NCI-H1436 treated with DMSO at 0.1 percent for 48 hours (cell line): ENCODE measurements around the gene F11.
"Not testable (repeated sequence)": the region's sequence is repeated elsewhere in the genome, so short reads cannot be mapped to it uniquely, and the experiment has no call there.

Source experiments
- DNase-seq: peaks from one replicate; lab custom pipeline; 2025; lab: John Stamatoyannopoulos, UW

F11 gene

DNA sequence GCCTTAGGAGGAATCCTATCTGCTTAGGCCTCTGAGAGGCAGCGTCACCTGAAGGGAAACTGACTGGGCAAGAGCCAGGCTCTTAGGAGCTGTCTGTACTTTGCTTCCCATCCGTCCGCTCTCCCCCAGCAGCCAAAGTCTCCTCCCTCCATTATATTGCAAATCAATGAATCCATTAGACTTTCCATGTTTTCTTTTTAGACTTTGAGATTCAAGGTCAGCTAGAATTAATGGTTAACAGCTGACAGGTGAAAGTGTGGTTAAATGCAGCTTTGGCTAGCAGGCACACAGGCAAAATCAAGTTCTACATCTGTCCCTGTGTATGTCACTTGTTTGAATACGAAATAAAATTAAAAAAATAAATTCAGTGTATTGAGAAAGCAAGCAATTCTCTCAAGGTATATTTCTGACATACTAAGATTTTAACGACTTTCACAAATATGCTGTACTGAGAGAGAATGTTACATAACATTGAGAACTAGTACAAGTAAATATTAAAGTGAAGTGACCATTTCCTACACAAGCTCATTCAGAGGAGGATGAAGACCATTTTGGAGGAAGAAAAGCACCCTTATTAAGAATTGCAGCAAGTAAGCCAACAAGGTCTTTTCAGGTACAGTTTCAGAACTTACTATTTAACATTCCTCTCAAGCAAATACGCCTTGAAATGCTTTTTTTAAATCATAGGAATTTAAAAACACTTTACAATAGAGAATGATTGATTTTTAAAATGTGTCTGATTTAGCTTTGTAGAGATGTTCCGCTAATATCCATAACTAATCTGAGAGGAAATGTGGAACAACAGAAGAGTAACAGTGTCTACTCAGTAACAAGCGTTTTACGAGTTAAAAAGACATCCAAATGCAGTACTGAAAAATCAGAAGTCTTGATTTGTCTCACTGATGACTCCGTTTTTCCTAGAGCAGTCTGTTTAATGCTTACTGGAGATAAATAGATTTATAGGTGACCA lies at the start of gene F11:
F11 (plus strand) TSS at position 507 of the 970 bp plus-strand sequence. CDS start 948 bp downstream, outside the sequence.
- DNase-seq: no peak

DNA sequence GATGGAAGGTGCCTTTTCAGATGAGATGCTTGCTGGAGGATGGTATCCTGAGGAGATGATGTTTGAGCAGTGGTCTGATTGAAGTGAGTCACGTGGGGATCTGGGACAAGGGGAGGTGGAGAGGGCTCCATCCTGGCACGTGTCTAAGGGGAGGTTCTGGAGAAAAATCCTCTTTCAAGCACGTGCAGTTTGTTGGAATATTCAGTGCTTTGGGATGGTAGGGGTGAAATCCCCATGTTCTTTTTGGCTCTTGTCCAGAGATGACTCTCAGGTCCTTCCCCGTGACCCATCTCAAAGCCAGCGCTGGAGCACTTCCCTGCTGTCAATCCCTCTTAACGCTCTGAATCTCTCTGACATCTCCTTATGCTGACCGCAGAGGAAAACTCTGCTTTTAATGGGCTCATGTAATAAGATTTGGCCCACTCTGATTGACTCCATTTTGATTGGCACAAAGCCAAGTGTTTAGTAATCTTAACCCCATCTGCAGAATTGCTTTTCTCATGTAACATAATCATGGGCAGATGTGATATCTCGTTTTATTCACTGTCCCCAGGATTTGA lies 49.4 kb upstream of the F11 start:
- DNase-seq: no peak

DNA sequence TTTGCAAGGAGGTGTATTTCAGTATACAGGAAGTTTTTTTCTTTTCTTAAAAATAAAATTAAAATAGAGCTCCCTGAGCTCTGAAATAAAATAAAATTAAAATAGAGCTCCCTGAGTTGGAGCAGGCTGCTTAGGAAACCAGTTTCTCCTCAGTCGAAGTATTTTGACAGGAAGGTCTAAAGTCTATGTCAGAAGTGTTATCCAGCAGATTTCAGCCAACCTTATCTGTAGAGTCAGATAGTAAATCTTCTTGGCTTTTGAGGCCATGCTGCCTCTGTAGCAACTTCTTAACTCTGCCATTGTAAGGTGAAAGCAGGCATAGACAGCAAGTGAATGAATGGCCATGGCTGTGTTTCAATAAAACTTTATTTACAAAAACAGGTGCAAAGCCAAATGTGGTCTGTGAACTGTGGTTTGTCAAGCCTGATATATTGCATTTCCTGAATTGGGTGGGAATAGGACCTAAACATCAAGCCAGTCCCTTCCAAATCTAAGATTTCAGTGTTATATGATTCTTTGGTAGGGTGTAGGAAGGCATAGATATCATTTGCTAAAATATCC lies 48.2 kb upstream of the F11 start:
- no peak for DNase-seq

DNA sequence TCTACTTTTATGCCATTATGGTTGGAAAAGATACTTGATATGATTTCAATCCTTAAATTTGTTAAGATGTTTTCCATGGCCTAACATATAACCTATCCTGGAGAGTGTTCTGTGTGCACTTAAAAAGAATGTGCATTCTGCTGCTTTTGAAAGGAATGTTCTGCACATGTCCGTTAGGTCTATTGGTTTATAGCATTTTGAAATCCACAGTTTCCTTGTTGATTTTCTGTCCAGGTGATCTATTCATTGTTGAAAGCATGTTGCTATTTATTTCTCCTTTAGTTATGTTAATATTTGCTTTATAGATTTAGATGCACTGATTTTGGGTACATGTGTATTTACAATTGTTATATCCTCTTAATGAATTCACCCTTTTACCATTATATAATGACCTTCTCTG lies 44.4 kb upstream of the F11 start:
- DNase-seq: no peak

DNA sequence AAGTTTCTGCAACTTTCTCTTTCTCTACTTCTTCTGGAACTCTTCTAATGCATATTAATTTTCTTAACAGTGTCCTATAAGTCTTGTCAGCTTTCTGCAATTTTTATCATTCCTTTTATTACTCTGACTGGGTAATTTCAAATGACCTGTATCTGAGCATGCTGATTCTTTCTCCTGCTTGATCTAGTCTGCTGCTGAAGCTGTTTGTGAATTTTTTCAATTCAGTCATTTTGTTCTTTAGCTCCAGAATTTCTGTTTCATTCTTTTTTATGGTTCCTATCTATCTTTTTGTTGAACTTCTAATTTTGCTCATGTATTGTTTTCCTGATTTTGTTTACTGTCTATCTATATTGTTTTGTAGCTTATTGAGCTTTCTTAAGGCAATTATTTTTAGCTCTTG lies 40.1 kb upstream of the F11 start:
- DNase-seq: no peak

DNA sequence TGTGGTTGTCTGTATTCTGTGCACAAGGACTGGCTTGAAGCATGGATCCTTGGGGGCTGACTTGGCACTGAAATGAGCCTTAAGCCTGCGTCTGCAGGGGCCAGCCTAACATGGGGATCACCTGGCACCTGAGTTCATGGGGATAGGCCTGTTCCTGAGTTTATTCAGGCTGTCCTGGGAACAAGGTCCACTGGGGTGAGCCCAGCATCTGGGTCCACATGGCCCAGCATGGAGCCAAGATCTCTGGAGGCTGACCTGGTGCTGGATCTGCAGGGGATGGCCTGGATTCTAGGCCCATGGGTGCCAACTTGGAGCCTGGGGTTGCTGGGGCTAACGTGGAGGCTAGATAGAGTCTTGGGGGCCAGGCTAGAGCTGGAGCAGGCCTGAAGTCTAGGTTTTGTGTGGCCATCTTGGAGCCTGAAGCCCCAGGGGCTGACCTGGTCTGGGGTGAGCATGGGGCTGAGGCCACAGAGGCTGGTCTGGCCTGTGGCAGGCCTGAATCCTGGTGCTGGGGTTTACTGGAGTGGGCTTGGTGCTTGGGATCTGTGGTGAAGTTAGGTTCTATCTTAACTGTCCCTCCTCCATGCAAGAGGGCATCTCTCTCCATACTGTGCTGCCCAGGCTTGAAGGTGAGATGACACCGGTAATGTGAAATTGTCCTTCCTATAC lies 39.3 kb upstream of the F11 start:
- no peak for DNase-seq

DNA sequence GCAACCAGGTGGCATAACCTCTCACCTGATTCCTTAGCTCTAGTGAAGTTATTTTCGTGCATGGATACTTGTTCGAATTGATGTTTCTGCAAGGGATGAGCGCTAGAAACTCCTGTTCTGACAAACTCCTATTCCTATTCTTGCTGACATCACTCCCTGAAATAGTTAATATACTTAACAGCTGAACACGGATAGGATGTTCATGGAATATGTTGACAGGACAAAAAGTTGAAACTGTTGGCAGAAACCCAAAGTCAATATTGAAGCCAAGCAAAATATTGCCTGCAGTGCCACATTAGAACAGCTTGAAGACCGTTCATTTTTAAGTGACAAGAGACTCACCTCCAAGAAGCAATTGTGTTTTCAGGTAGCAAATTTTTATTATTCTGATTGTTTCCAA lies 38.8 kb upstream of the F11 start, which contains the start of gene KLKB1:
KLKB1 (plus strand) TSS at position 287 of the 400 bp plus-strand sequence. CDS start 689 bp downstream, outside the sequence.
- DNase-seq: no peak

DNA sequence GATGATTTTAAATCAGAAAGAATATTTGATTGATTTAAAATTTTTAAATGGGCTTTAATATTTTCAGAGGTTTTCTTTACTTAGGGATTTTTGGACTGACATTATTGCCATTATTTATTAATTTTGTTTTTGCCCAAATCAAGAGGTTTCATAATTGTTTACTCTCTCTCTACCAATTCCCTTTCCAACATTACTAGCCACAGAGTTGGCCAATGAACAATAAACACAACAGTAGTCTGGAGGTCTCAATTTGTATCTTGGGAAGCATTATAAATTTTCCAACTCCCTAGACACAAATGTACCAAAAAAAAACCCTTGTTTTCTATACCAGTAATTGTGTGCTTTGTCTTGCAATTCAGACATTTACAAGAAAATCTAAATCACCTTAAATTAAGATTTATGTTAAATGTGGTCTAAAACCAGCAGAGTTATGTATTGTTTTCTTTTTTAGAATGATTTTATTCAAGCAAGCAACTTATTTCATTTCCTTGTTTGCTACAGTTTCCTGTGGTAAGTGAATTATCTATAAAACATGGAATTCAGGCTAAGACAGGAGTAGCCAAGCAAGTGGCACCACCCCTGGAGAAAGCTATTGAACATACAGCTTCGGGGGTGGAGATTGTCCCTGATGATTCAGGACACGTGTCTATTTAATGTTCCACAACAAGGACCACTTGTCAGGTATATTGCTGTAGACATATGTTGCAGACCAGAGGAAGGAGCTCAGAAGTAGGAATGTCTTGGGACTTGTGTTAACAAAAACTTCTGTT lies 38.1 kb upstream of the F11 start:
- no peak for DNase-seq

DNA sequence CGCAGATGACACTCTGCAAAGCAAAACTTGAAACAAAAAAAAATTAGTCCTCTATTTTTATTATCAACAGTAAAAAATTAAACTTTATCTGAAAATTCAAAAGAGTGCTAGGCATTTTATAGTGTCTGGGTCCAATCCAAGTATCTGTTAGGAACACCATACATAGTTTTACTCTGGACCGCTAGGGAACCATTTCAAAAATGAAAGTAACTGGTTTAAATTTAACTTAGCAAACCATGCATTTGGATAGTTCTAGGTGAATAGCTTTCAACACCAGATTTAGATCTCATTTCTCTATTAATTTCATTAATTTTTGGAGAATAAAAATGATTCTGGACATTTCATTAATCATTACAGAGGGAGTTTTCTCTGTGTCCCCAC lies 37.5 kb upstream of the F11 start:
- no peak for DNase-seq

DNA sequence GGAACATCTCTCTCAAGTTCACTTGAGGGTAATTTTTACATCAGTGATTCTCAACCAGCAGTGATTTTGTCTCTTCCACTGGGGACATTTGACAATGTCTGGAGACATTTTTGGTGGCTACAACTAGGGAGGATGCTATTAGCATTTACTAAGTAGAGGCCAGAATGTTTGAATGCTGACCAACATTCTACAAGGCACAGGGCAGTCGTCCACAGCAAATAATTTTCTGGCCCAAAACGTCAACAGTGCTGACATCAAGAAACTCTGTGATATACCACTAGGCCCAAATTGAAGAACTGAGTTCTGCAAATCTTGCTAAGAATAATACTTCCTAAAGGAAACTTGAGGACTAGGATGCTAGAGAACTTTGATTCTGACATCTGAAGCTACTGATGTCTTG lies 31.6 kb upstream of the F11 start:
- DNase-seq: no peak

DNA sequence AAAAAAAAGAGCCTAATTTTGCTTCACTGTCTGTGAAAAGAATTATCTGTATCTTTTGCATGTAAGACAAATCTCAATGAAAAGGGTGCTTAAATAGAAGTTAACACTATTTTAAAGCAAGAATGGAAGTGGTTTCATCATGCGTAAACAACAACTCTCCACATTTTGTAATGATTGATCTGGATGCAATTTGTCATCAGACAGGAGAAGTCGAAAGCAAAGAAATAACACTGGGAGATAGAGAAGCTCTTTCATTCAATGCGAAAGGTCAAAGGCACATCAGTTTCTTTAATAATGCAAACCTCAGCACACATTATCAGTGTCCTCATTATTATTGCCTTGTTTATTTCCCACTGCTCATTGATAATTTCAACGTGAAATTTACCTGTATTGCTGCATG lies 29.9 kb upstream of the F11 start:
- DNase-seq: no peak

DNA sequence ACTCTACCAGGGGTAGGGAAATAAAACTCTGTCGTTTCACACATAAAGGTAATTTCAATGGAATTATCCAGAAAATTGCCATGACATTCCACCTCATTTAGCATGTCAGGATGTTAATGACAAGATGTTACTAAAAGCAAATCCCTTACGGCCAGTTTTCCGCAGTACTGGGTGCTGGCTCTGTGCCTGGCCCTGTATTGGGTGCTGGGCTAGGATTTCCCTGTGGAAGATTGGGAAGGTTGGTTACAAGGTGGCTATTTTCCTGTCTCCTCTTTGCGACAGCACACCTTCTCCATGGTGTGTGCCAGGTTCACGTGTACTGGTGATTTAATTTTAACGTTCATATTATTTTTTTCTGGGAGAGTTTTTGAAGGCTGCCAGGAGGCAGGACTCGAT lies 25.5 kb upstream of the F11 start:
- no peak for DNase-seq

DNA sequence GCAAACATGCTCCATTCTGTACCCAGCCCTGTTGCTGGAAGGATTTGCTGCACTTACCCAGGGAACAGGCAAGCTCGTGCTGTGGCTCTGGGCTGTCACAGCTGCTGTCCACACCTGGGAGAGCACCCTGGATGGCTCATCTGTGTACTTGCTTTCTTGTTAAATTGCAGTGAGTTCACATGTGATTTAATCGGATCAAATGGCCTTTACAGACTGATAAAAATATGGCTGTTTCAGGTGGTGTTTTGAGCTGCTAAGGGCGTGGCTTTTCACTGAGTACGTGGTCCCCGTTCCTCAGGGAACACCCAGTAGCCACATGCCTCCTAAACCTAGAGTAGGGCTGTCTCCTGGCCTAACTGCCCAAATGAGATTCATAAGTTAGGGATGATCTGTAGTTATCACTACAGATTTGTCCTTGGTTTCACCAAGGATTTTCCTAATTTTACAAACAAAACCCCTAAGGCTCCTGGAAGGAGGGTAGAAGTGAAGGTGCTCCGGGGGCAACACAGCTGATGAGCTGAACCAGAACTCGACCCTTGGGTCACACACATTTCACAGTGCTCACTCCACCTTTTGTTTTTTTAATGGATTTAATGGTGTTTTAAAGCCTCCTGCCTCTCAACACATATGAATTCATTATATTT lies 25.0 kb upstream of the F11 start:
- no peak for DNase-seq

DNA sequence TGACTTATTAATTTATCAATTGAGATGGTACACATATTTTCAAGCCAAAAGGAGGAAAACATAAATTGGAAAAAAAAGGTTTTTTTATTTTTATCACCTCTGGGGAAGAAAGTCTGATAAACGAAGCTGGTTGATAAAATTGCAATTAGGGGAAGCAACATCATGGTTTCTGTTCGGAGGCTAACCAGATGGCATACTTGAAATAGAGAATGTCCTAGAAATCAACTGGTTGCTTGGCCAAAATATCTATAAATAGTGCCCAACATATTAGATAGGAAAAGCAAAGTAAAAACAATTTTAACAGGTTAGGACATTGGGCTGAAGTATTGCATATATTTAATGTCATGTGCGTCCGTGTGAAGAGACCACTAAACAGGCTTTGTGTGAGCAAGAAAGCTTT lies 24.4 kb upstream of the F11 start:
- no peak for DNase-seq

DNA sequence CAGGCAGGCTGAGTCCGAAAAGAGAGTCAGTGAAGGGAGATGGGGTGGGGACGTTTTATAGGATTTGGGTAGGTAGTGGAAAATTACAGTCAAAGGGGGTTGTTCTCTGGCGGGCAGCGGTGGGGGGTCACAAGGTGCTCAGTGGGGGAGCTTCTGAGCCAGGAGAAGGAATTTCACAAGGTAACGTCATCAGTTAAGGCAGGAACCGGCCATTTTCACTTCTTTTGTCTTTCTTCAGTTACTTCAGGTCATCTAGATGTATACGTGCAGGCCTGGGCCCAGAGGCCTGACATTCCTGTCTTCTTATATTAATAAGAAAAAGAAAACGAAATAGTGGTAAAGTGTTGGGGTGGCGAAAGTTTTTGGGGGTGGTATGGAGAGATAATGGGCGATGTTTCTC lies 24.0 kb upstream of the F11 start:
- not testable (repeated sequence) for DNase-seq

DNA sequence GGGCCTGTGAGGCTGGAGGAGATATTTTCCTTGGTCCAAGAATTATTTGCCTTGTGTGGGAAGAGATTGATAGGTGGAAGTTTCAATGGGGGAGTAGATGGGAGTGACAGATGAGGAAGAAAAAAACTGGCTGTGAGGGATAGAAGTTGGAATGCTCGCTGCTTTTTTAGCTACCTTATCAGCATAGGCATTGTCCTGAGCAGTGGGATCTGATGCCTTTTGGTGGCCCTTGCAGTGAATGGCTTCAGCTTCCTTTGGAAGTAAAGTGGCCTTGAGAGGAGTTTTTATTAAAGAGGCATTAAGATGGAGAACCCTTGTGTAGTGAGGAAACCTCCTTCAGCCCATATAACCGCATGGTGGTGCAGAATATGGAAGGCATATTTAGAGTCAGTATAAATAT lies 22.7 kb upstream of the F11 start:
- no peak for DNase-seq

DNA sequence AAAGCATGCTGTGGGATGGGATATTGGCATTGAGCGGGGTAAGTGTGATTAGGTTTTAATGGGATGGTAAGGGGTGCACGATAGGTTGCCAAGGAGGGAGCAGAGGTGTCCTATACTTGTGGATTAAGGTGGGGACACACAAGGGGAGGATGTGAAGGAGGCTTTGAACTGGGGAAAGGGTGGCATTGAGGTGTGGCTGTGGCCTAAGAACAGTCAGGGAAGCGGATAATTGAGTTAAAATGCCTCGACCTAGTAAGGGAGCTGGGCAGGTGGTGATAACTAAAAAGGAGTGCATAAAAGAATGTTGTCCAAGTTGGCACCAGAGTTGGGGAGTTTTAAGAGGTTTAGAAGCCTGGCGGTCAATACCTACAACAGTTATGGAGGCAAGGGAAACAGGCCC lies 21.2 kb upstream of the F11 start:
- no peak for DNase-seq

DNA sequence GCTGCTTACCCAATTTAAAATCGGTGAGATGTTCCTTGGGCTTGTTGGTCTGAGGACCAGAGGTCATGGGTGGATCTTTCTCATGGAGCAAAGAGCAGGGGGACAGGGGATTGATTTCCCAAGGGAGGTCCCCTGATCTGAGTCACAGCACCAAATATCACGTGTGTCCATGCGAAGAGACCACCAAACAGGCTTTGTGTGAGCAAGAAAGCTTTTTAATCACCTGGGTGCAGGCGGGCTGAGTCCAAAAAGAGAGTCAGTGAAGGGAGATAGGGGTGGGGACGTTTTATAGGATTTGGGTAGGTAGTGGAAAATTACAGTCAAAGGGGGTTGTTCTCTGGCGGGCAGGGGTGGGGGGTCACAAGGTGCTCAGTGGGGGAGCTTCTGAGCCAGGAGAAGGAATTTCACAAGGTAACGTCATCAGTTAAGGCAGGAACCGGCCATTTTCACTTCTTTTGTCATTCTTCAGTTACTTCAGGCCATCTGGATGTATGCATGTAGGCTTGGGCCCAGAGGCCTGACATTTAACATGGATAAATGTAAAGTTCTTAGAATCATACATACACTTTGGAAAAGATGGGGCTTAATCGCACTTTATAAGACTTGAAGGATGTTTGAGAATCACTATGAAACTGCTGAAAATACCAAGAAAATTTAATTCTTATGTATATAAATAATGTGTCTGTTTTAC lies 18.8 kb upstream of the F11 start:
- DNase-seq: not testable (repeated sequence)

DNA sequence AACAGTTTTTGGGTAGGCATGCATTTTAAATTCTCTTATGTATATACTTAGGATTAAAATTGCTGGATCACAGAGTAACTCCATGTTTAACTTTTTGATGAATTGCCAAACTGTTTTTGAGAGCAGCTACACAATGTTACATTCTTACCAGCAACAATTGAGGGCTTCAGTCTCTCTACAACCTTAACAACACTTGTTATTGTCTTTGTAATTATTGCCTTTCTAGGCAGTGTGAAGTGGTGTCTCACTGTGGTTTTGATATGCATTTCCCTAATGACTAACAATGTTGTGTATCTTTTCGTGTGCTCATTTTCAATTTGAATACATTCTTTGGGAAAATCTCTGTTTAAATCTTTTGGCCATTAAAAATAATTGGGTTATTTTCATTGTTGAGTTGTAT lies 17.3 kb upstream of the F11 start:
- DNase-seq: no peak
